Ectodermal cell (in vitro differentiated cells): ENCODE results near the gene GABRG3.

Source experiments
- H3K27ac ChIP-seq: 2 replicates; pipeline ENCODE4 v1.7.0; 2013; ENCODE audit warnings: mild to moderate bottlenecking, low read depth, low read length; ENCODE audit not compliant: insufficient read depth, poor library complexity, severe bottlenecking
- H3K27me3 ChIP-seq: 2 replicates; pipeline ENCODE4 v1.7.0; 2013; ENCODE audit warnings: mild to moderate bottlenecking, low read length; ENCODE audit not compliant: insufficient read depth, control insufficient read depth, poor library complexity, severe bottlenecking
- H3K36me3 ChIP-seq: one replicate; pipeline ENCODE4 v1.7.0; 2013; ENCODE audit warnings: low read length; ENCODE audit not compliant: control insufficient read depth, insufficient read depth
- H3K4me1 ChIP-seq: one replicate; pipeline ENCODE4 v1.7.0; 2013; ENCODE audit warnings: low read length; ENCODE audit not compliant: control insufficient read depth, insufficient read depth
- H3K4me3 ChIP-seq: 2 replicates; pipeline ENCODE4 v1.7.0; 2013; ENCODE audit warnings: low read depth, low read length, control low read depth; ENCODE audit not compliant: insufficient read depth
- H3K9me3 ChIP-seq: 2 replicates; pipeline ENCODE4 v1.7.0; 2013; ENCODE audit warnings: mild to moderate bottlenecking, low read length, moderate library complexity; ENCODE audit not compliant: control insufficient read depth
- whole genome bisulfite sequencing, 2 experiments: methylation state at CpG; one replicate each; pipeline ENCODE4 v1.1.7; 2013; ENCODE audit warnings: missing lambda C conversion rate in 2 of 2; 5-methylcytosine and 5-hydroxymethylcytosine counted together

The GABRG3 gene

GRCh38 chr15:27077790-27078189 lies 106.8 kb downstream of the GABRG3 start:
- Histone ChIP-seq H3K4me1 (no peaks in the 10 kb centered on the region), H3K9me3 (no peaks in the 10 kb centered on the region), H3K4me3 (no peak overlapping the region), H3K36me3 (no peaks in the 10 kb centered on the region), H3K27me3 (no peaks in the 10 kb centered on the region), H3K27ac (no peak overlapping the region)
- WGBS, 2 experiments = 90% methylated on average over 5 of the region's 5 CpGs

GRCh38 chr15:27081676-27082418 lies 110.9 kb downstream of the GABRG3 start:
- peaks cover 9% of the 10 kb centered on the region for H3K4me1 ChIP-seq
- H3K9me3 ChIP-seq = no peaks in the 10 kb centered on the region
- WGBS, 2 experiments = 89 to 92% methylated on average over 10 of the region's 10 CpGs
- no peak overlapping the region for H3K4me3 ChIP-seq
- H3K27ac ChIP-seq = no peak overlapping the region
- H3K36me3 ChIP-seq = no peaks in the 10 kb centered on the region
- H3K27me3 ChIP-seq = no peaks in the 10 kb centered on the region

DNA sequence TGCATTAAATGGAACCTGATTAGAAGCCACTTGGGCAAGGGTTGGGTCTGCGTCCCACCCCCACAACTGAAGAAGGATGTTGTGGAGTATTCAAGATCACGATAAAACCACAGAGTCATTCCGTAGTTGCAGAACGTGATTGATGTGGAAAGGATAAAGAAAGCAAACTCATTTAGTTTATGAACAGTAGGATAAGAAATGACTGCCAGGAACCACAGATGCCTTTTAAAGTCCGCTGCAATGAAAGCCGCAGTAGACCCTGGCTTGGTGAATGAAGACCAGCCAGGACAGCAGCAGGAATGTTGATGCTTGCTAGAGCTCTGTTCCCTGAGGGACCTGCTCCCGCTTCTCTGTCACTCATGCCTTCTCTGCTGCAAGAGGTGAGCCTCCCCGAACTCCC lies 111.5 kb downstream of the GABRG3 start:
- H3K27me3 ChIP-seq = no peaks in the 10 kb centered on the region
- H3K36me3 ChIP-seq = no peaks in the 10 kb centered on the region
- peaks cover 10% of the 10 kb centered on the region for H3K4me1 ChIP-seq
- H3K27ac ChIP-seq = no peak overlapping the region
- WGBS, 2 experiments = 92 to 93% methylated on average over 8 of the region's 8 CpGs
- no peak overlapping the region for H3K4me3 ChIP-seq
- H3K9me3 ChIP-seq = no peaks in the 10 kb centered on the region

GRCh38 chr15:27084844-27085243 lies 113.9 kb downstream of the GABRG3 start:
- 85 to 92% methylated on average over 3 of the region's 3 CpGs for WGBS, 2 experiments
- Histone ChIP-seq H3K4me3 (no peak overlapping the region), H3K36me3 (no peaks in the 10 kb centered on the region), H3K4me1 (peaks cover 10% of the 10 kb centered on the region), H3K9me3 (no peaks in the 10 kb centered on the region), H3K27ac (no peak overlapping the region), H3K27me3 (no peaks in the 10 kb centered on the region)

GRCh38 chr15:27086149-27086548 lies 115.2 kb downstream of the GABRG3 start:
- 43 to 51% methylated on average over 4 to 5 of the region's 5 CpGs for WGBS, 2 experiments
- H3K4me1 ChIP-seq = peaks cover 10% of the 10 kb centered on the region
- H3K9me3 ChIP-seq = no peaks in the 10 kb centered on the region
- H3K4me3 ChIP-seq = no peak overlapping the region
- H3K36me3 ChIP-seq = no peaks in the 10 kb centered on the region
- no peaks in the 10 kb centered on the region for H3K27me3 ChIP-seq
- no peak overlapping the region for H3K27ac ChIP-seq

DNA sequence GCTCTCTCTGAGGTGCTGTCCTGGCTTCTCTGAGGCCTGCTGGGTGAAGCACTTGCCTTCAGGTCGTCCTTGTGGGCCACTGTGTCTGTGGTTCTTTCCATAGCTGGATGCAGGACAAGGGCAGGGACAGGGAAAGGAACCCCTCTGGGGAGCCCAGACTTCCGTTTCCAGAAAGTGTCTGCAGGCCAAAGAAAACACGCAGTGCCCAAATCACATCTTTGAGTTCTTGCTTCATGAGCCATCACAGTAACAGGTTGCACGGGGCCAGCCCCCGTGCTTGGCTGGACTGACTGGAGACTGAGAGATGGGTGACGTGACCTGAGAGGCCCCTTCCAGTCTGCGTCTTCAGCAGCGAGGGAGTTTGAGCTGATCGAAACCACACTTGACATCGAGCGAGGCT lies 115.8 kb downstream of the GABRG3 start:
- 88 to 93% methylated on average over 11 of the region's 11 CpGs for WGBS, 2 experiments

GRCh38 chr15:27087651-27088583 lies 116.9 kb downstream of the GABRG3 start:
- Histone ChIP-seq H3K36me3 (no peaks in the 10 kb centered on the region), H3K4me3 (no peak overlapping the region), H3K27me3 (no peaks in the 10 kb centered on the region), H3K4me1 (peaks cover 10% of the 10 kb centered on the region), H3K9me3 (no peaks in the 10 kb centered on the region), H3K27ac (no peak overlapping the region)
- WGBS, 2 experiments = 95% methylated on average over 27 of the region's 27 CpGs

More for the DNA sequence above, 115.8 kb downstream of the GABRG3 start:
- Histone ChIP-seq H3K36me3 (no peaks in the 10 kb centered on the region), H3K9me3 (no peaks in the 10 kb centered on the region), H3K4me1 (peaks cover 10% of the 10 kb centered on the region), H3K4me3 (no peak overlapping the region), H3K27me3 (no peaks in the 10 kb centered on the region), H3K27ac (no peak overlapping the region)

- H3K4me1 ChIP-seq = peaks cover 10% of the 10 kb centered on the region
- H3K27me3 ChIP-seq = no peaks in the 10 kb centered on the region
- 95 to 96% methylated on average over 21 of the region's 21 CpGs for WGBS, 2 experiments
- H3K9me3 ChIP-seq = no peaks in the 10 kb centered on the region
- no peak overlapping the region for H3K4me3 ChIP-seq
- H3K36me3 ChIP-seq = no peaks in the 10 kb centered on the region
- H3K27ac ChIP-seq = no peak overlapping the region
These were observed 117.7 kb downstream of the GABRG3 start for GRCh38 chr15:27088584-27089232.

GRCh38 chr15:27089233-27089586 lies 118.2 kb downstream of the GABRG3 start:
- no peaks in the 10 kb centered on the region for H3K36me3 ChIP-seq
- no peaks in the 10 kb centered on the region for H3K9me3 ChIP-seq
- H3K4me3 ChIP-seq = no peak overlapping the region
- no peaks in the 10 kb centered on the region for H3K27me3 ChIP-seq
- H3K27ac ChIP-seq = no peak overlapping the region
- H3K4me1 ChIP-seq = peaks cover 10% of the 10 kb centered on the region
- 95 to 97% methylated on average over 8 of the region's 8 CpGs for WGBS, 2 experiments

DNA sequence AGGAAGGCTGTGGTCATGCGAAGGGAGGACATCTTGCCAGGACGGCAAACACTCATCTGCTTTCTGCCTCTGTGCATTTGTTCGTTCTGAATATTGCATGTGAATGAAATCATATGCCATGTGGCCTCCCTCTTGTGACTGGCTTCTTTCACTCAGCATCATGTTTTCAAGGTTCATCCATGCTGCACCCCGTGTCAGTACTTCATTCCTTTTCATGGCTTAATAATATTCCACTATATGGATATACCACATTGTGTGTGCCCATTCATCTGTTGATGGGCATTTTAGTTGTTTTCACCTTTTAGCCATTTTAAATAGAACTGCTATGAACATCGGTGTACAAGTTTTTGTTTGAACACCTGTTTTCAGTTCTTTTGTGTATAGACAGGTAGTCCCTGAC lies 118.7 kb downstream of the GABRG3 start:
- peaks cover 10% of the 10 kb centered on the region for H3K4me1 ChIP-seq
- WGBS, 2 experiments = 94% methylated on average over 5 of the region's 5 CpGs
- no peaks in the 10 kb centered on the region for H3K27me3 ChIP-seq
- no peaks in the 10 kb centered on the region for H3K36me3 ChIP-seq
- H3K4me3 ChIP-seq = no peak overlapping the region
- no peak overlapping the region for H3K27ac ChIP-seq
- H3K9me3 ChIP-seq = no peaks in the 10 kb centered on the region
